C4-2B (cell line): ENCODE data around the gene SH3RF1.

Experiments used
- H3K27ac ChIP-seq: fragments of 450-650 bp; 2 replicates; pipeline ENCODE4 v1.5.1; 2017
- CTCF ChIP-seq: fragments of 450-650 bp; conservative IDR thresholded peaks from 2 replicates; pipeline ENCODE4 v1.5.1; 2017; ENCODE audit warnings: mild to moderate bottlenecking
- ZFX ChIP-seq: fragments of 450-650 bp; IDR thresholded peaks from 2 replicates; pipeline ENCODE4 v1.6.1; 2017

The SH3RF1 gene

DNA sequence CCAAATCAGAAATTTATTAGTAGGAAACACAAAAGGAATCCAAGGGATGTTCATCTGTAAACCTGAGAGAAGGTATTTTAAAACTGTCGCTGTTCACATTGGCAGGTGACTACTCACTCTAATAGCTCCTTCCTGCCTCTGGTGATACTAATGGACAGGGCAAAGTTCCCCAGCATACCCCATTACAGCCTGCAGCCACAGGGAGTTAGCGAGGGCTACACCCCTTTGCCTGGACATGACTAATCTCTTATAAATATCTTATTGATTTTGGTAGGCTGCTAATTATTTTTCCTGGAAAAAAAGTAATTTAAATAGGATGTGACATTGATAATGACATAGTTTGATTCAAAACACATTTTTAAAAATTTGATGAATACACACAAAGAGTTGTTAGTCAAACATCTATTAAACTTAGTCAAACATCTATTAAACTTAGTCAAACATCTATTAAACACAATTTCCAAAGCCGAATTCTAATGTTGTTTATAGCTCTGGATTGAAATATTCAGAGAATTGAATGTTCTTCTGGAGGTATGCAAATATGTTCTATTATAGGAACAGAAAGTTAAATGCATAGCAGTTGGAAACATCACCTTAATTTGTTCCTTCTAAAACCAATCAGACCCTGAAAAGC is 177.8 kb downstream of the SH3RF1 start:
- TF ChIP-seq ZFX (no peak), CTCF (no peak)
- H3K27ac ChIP-seq, result peak overlapping the region; percentile 56; the same call in 1 of the 2 replicates

DNA sequence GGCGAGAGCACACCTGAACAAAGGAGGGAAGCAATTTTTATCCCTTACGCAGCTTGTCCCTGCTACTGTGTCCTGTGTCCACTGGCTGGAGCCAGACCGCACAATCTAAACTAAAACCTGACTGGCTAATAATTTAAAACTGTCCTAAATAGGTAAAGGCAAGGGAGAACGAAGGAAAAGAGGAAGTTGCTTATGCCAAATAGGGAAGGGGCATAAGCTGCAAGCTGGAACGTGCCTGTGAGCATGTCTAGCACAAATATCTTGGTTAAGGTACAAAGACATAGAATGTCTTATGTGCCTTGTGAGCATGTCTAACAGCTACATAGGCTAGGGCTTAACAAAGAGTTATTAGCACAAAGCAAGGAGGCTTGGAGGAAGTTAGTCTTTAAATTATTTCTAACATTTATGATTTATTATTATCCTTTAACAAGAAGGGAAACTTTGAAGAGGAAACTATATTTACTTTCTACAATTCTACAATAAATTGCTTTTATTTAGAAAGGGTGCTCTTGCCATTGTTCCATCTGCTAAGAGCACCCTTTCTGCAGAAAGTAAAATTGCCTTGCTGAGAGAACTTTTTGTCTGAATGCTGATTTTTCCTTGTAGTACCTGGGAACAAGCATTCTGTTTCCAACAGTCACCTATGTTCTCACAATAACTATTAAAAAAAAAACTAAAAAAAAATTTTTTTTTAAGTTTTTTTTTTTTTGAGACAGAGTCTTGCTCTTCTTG is 180.1 kb downstream of the SH3RF1 start:
- no peak overlapping the region for H3K27ac ChIP-seq
- TF ChIP-seq CTCF (no peak), ZFX (no peak)

DNA sequence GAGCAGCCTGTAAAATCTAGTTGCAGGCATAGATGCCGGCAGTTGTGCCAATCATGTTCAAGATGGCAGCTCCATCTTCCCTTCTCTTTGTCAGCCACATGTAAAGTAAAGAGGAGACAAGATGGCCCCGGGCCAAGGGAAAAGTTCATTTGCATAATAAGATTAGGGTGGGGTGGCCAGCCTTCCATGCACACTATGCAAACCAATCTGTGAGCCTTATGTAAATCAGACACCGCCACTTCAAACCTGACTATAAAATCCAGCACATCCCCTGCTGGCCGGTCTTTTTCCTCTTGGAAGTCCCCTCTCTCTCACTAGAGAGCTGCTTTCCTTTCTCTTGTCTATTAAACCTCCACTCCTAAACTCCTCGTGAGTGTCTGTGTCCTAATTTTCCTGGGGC is 181.8 kb downstream of the SH3RF1 start:
- TF ChIP-seq ZFX (no peak), CTCF (no peak)
- no peak overlapping the region for H3K27ac ChIP-seq

DNA sequence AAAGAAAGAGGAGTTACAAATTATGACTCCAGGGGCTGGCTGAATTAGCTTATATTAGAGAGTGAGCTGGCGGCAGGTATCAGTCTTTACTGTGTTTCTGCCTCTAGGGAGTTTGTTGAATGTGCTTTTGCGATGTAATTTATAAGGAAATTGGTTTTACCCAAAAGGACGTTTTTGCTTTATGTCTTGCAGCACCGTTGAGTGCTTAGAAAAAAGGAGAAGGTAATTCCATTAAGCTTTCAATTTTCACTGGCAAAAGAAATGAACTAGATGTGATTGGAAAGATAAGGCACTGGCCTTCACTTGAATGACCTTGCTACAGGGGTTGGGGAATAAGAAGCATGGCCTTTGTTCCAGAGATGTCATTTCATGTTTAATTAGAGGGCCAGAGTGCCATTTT is 185.8 kb downstream of the SH3RF1 start:
- no peak overlapping the region for H3K27ac ChIP-seq
- no peak for TF ChIP-seq CTCF
- TF ChIP-seq ZFX, result no peak

DNA sequence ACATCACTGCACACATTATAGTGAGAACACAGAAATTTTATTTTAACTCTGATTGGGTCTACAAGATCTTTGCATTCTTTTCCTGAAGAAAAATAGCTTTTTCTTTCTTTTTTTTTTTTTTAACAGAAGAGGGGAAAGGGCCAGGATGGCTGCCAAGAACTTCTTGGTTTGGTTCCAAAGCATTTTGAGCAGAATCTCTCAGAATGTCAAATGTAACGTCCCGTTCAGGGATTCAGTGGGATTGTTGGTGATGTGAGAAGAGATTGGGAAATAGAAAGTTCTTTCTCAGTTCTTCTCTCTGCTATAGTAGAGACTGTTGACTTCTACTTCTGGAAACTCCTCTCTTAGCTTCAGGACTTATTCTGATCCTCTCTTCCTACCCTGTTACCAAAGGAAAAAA is 189.8 kb downstream of the SH3RF1 start:
- no peak for TF ChIP-seq ZFX
- TF ChIP-seq CTCF, result no peak
- no peak overlapping the region for H3K27ac ChIP-seq

GRCh38 chr4:169079942-169080827 is 190.6 kb downstream of the SH3RF1 start:
- no peak for TF ChIP-seq CTCF
- no peak for TF ChIP-seq ZFX
- H3K27ac ChIP-seq, result peak overlapping the region; percentile 72

- H3K27ac ChIP-seq, result no peak overlapping the region
- TF ChIP-seq ZFX (no peak), CTCF (no peak)
Measured at GRCh38 chr4:169074117-169074516, 196.6 kb downstream of the SH3RF1 start.
